Measurements from ENCODE around the gene EXOC6.

- no peak for TF ChIP-seq TAF1 (IDR thresholded peaks at IDR 0.05; ENCODE audit: borderline replicate concordance, low read depth, low read length)
- TF ChIP-seq SMC3 (IDR thresholded peaks at IDR 0.05; ENCODE audit: borderline replicate concordance, low read length): no peak
- TF ChIP-seq, protein P1, sequence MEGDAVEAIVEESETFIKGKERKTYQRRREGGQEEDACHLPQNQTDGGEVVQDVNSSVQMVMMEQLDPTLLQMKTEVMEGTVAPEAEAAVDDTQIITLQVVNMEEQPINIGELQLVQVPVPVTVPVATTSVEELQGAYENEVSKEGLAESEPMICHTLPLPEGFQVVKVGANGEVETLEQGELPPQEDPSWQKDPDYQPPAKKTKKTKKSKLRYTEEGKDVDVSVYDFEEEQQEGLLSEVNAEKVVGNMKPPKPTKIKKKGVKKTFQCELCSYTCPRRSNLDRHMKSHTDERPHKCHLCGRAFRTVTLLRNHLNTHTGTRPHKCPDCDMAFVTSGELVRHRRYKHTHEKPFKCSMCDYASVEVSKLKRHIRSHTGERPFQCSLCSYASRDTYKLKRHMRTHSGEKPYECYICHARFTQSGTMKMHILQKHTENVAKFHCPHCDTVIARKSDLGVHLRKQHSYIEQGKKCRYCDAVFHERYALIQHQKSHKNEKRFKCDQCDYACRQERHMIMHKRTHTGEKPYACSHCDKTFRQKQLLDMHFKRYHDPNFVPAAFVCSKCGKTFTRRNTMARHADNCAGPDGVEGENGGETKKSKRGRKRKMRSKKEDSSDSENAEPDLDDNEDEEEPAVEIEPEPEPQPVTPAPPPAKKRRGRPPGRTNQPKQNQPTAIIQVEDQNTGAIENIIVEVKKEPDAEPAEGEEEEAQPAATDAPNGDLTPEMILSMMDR (IDR thresholded peaks at IDR 0.05 in 2 of 3, conservative IDR thresholded peaks at IDR 0.05 in 1 of 3; ENCODE audit: control insufficient read depth in 2 of 3, extremely low read depth in 1 of 3, insufficient read depth in 1 of 3, low read depth in 3 of 3, low read length in 3 of 3): no peak
- no peak for TF ChIP-seq HCFC1 (IDR thresholded peaks at IDR 0.05; ENCODE audit: low read length)
- no peak for TF ChIP-seq EP300 (IDR thresholded peaks at IDR 0.05; ENCODE audit: borderline replicate concordance in 1 of 2, control insufficient read depth in 1 of 2, low read depth in 2 of 2, low read length in 2 of 2)
- TF ChIP-seq PBX3 (IDR thresholded peaks at IDR 0.05; ENCODE audit: insufficient replicate concordance, low read depth, low read length): no peak
- TF ChIP-seq SIN3A (IDR thresholded peaks at IDR 0.05; ENCODE audit: low read depth, low read length): no peak
- TF ChIP-seq SPI1 (IDR thresholded peaks at IDR 0.05; ENCODE audit: borderline replicate concordance, insufficient read depth, low read depth, low read length): no peak
- TF ChIP-seq, protein P2, sequence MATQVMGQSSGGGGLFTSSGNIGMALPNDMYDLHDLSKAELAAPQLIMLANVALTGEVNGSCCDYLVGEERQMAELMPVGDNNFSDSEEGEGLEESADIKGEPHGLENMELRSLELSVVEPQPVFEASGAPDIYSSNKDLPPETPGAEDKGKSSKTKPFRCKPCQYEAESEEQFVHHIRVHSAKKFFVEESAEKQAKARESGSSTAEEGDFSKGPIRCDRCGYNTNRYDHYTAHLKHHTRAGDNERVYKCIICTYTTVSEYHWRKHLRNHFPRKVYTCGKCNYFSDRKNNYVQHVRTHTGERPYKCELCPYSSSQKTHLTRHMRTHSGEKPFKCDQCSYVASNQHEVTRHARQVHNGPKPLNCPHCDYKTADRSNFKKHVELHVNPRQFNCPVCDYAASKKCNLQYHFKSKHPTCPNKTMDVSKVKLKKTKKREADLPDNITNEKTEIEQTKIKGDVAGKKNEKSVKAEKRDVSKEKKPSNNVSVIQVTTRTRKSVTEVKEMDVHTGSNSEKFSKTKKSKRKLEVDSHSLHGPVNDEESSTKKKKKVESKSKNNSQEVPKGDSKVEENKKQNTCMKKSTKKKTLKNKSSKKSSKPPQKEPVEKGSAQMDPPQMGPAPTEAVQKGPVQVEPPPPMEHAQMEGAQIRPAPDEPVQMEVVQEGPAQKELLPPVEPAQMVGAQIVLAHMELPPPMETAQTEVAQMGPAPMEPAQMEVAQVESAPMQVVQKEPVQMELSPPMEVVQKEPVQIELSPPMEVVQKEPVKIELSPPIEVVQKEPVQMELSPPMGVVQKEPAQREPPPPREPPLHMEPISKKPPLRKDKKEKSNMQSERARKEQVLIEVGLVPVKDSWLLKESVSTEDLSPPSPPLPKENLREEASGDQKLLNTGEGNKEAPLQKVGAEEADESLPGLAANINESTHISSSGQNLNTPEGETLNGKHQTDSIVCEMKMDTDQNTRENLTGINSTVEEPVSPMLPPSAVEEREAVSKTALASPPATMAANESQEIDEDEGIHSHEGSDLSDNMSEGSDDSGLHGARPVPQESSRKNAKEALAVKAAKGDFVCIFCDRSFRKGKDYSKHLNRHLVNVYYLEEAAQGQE (IDR thresholded peaks at IDR 0.05; ENCODE audit: low read depth, low read length): no peak
- TF ChIP-seq MAX (IDR thresholded peaks at IDR 0.05; ENCODE audit: low read depth, low read length): no peak
- TF ChIP-seq CREB1 (IDR thresholded peaks at IDR 0.05; ENCODE audit: low read depth): no peak
Measured at GRCh38 chr10:93099670-93100069, 251.3 kb downstream of the EXOC6 start.
